GM18526 (cell line): ENCODE data around the gene RASSF4.

Experiments
- POLR2A ChIP-seq: IDR thresholded peaks from 3 replicates; pipeline ENCODE4 v1.6.1; 2011; ENCODE audit not compliant: insufficient read length; ENCODE audit errors: extremely low read depth

The RASSF4 gene

GRCh38 chr10:44981172-44982113 is 21.8 kb downstream of the RASSF4 start:
- TF ChIP-seq POLR2A, result no peak

- TF ChIP-seq POLR2A, result no peak
Observed at GRCh38 chr10:44982114-44982460, 22.5 kb downstream of the RASSF4 start.

- no peak for TF ChIP-seq POLR2A
Observed at GRCh38 chr10:44982496-44982895, 22.9 kb downstream of the RASSF4 start.

GRCh38 chr10:44983066-44983894 is 23.7 kb downstream of the RASSF4 start:
- no peak for TF ChIP-seq POLR2A

- no peak for TF ChIP-seq POLR2A
Observed at GRCh38 chr10:44983895-44984278, 24.3 kb downstream of the RASSF4 start.

- TF ChIP-seq POLR2A, result no peak
Observed at GRCh38 chr10:44984671-44985101, 25.1 kb downstream of the RASSF4 start.

- TF ChIP-seq POLR2A, result no peak
Observed at GRCh38 chr10:44985175-44985681, 25.6 kb downstream of the RASSF4 start.

GRCh38 chr10:44986179-44986578 is 26.6 kb downstream of the RASSF4 start:
- no peak for TF ChIP-seq POLR2A

- TF ChIP-seq POLR2A, result no peak
Observed at GRCh38 chr10:44986670-44987069, 27.1 kb downstream of the RASSF4 start.

- TF ChIP-seq POLR2A, result no peak
Observed at GRCh38 chr10:44988957-44989585, 29.5 kb downstream of the RASSF4 start.

GRCh38 chr10:44989597-44990301 is 30.1 kb downstream of the RASSF4 start:
- TF ChIP-seq POLR2A, result no peak

GRCh38 chr10:44990302-44990655 is 30.7 kb downstream of the RASSF4 start:
- TF ChIP-seq POLR2A, result no peak

- TF ChIP-seq POLR2A, result no peak
Observed at GRCh38 chr10:44990965-44991364, 31.4 kb downstream of the RASSF4 start.

GRCh38 chr10:44991571-44991970 is 32.0 kb downstream of the RASSF4 start:
- no peak for TF ChIP-seq POLR2A
